GM19452 (cell line): Measurements from ENCODE around the gene MORN3.
A peak's percentile ranks its signal among the peaks of the same experiment; 100 is the strongest.
"Not testable (repeated sequence)": the region's sequence is repeated elsewhere in the genome, so short reads cannot be mapped to it uniquely, and the experiment has no call there.

Experiments
- ATAC-seq: cut with Tn5 transposase; IDR thresholded peaks from one replicate; pipeline ENCODE4 v1.9.1; 2021; ENCODE audit not compliant: unreplicated experiment

The MORN3 gene

DNA sequence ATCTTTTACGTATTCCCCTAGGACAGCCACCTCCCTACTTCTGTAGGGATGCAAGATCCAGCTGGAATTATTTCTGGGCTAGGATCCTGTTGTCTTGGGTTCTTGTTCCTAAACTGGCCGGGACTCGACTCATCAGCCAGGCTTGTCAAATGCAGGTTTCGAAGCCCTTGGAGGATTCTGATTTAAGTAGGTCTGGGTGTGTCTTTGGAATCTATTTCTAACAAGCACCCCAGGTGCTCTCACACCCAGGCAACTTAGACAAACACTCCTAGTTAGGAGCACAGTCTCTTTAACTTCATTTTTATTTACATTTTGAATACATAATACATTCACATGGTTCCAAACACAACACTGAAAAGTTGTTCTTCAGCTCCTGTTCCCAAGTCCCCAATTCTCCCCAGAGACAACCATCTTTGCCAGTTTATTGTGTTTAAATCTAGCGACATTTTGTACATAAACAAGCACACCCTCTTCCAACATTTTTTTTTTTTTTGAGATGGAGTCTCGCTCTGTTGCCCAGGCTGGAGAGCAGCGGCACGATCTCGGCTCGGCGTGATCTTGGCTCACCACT is 20.9 kb downstream of the MORN3 start:
- no peak for ATAC-seq

DNA sequence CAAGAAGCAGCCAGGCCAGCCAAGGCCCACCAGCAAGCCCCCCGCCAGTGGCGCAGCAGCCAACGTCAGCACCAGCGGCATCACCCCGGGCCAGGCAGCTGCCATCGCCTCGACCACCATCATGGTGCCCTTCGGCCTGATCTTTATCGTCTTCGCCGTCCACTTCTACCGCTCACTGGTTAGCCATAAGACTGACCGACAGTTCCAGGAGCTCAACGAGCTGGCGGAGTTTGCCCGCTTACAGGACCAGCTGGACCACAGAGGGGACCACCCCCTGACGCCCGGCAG is 28.2 kb downstream of the MORN3 start:
- ATAC-seq, result no peak

DNA sequence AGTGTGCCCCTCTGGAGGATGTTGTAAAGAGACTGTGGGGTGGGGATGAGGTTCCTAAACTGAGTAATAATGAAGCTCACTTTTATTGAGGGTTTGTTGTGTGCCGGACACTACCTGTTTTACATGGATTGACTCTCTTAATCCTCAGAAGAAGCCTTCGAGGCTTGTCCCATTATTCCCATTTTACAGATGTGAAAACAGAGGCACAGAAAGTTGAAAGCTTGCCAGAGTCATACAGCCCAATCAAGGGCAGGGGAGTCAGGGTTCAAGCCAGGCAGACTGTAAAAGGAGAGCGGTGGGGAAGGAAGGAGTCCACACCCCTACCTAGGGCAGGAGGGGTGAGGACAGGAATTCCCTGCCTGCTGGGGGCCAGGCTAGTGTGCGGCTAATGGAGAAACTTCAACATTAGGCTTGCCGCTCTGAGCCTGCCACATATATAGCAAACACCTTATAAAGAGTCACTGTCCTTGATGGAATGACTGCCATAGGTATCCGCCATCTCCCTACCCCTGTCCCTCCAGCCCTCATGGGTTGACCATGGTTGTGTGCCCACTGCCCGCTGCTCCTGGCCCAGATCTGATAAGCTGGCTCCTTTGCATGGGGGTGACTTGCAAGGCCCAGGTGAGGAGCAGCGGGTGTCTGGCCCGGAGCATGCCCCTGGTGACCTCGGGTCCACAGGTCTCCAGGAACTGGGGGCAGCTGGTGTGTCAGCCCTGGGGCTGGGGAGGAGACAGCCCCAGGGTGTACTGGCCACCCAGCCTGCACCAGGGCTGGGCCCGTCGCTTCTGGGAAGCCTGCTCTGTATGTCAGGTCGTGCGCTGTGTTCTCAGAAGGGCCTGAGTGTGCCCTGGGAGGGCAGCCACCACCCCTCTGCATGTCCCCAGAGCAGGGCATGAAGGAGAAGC is 30.9 kb downstream of the MORN3 start:
- ATAC-seq, result no peak

DNA sequence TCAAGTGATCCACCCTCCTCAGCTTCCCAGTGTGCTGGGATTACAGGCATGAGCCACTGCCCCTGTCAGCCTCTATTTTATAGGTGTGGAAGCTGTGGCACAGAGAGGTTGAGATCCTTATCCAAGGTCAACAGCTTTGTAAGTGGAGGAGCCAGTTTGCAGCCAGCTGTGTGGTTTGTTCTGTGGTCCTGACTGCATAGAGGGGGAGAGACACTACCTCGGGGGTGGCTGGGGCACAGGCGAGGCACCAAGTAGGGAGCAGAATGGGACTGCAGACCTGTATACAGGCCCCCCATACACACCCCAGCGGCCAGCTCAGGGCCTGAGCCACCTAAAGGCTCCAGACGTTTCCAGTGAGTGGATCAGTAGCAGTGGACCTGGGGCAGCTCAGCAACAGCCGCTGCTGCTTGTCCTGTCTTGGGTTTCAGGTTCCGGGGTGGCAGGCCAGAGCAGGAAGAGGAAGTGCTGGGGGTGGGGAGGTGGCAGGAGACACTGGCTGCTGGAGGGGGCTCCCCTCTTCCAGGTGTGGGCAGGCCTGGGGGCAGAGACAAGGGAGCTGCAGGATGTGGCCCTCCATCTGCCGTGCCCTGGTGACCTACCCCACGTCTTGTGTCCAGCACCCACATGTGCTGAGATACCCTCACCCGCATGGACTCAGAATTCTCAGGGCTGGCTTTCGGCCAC is 32.1 kb downstream of the MORN3 start:
- no peak for ATAC-seq

DNA sequence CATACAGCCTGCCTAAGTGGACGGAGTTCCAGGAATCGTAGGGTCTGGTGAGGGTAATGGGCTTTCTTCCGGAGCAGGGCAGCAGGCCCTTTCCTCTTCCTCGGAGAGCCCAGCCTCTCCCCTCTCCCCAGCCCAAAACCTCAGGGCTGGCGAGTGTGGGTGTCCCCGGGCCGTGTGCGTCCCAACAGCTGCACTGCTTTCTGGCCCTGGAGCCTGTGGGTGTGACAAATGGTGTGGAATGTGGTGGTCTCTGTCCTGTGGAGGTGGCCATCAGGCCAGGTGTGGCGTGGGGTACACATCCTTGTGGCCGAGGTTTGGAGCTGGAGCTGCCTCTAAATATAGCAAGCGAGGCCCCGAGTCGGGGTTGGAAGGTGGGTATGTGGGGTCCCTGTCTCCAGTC is 34.6 kb downstream of the MORN3 start:
- ATAC-seq, result no peak

DNA sequence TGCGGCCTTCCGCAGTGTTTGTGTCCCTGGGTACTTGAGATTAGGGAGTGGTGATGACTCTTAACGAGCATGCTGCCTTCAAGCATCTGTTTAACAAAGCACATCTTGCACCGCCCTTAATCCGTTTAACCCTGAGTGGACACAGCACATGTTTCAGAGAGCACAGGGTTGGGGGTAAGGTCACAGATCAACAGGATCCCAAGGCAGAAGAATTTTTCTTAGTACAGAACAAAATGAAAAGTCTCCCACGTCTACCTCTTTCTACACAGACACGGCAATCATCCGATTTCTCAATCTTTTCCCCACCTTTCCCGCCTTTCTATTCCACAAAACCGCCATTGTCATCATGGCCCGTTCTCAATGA is 35.6 kb downstream of the MORN3 start:
- not testable (repeated sequence) for ATAC-seq

DNA sequence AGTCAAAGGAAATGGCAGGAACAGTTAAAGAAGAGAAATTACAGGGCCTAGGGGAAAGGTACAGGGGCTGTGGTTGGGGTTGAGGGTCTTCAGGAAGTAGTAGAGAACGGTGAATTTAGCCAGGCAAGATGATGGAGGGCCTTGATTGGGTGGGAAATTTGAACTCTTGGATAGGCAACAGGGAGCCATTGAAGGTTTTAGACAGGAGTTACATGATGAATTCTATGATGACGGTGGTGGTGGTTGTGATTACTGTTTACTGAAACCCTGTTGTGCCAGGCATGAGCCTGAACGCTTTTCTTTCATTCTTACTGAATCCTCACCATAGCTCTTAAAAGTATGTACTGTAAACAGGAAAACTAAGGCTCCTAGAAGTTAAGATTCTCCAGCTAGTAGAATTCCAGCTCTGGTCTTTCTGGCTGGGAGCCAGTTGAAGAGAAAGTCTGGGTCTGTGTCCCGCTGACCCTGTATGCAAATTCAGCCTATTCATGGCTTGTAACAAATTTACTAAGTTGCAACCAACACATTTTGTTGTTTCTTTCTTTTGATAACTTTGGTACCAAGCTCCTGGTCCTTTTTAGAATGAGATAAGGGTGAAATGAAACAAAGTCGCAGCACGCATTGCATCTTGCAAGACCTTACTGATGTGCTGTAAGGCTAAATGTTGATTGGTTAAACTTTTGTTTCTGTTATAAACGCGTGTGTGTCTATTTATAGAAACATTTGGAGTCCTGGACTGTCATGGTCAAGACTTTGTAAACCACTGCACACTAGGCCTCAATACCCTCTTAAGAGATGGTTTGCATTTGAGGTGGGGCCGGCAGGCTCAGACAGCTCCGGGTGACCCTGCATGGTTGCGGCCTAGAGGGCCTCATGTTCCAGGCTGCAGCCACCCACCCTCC is 37.1 kb downstream of the MORN3 start:
- ATAC-seq, result no peak

DNA sequence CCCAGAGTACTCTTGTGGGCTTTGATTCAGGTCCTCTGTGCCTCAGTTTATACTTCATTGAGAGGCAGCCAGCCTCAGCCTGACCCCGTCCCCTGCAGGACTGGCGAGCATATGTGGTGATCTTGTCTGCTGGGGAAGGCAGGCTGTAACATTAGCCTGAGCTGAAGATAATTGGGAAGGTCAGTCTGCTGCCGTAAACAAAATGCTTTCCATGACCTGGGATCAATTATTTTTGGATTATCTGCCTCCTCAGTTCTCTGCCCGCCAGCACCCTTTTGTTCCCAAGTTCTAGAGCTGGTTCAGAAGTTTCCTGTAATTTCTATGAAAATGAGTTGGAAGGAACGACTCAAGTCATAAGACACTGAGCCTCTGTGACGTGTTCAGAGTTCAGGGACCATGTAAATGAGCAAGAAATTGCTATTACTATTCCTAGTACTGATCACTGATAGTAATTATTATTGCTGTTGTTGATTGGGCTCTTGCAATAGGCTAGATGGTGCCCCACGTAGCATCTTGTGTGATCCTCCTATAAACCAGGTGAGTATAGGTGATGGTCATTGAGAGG is 38.6 kb downstream of the MORN3 start:
- ATAC-seq, result no peak

DNA sequence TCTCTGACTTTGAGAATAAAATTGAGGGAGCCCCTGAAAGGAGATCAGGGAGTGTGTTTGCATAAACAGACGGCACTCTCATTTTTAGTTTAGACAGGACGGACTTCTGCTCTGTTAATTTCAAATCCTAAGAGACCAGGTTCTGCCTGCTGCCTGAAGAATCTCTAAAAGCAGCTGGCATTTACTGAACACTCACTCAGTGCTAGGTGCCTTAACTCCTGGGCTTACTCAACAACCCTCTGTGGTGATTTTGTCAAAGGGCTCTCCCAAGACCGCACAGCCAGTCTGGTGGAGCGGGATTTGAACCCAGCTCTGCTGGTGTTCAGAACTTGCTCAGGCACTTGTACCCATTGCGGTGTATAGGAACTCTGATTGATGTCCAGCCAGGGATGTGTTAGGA is 40.9 kb downstream of the MORN3 start:
- no peak for ATAC-seq

DNA sequence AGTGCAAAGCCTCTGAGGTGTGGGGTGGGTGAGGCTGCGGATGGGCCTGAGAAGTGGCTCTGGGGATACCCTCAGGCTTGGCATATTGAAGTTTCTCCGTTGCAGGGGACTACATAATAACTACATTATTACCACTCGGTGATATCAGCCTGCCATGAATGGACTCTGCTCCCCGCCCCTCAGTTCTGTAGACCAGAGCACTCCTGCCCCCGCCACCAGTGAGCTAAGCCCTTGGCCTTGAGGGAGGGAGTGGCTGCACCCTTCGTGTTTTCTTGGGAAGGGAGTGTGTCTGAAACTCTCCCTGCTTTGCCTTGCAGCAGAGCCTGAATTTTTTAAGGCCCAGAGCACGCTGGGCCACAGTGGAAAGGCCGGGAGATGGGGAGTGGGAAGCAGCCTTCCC is 41.4 kb downstream of the MORN3 start:
- no peak for ATAC-seq

DNA sequence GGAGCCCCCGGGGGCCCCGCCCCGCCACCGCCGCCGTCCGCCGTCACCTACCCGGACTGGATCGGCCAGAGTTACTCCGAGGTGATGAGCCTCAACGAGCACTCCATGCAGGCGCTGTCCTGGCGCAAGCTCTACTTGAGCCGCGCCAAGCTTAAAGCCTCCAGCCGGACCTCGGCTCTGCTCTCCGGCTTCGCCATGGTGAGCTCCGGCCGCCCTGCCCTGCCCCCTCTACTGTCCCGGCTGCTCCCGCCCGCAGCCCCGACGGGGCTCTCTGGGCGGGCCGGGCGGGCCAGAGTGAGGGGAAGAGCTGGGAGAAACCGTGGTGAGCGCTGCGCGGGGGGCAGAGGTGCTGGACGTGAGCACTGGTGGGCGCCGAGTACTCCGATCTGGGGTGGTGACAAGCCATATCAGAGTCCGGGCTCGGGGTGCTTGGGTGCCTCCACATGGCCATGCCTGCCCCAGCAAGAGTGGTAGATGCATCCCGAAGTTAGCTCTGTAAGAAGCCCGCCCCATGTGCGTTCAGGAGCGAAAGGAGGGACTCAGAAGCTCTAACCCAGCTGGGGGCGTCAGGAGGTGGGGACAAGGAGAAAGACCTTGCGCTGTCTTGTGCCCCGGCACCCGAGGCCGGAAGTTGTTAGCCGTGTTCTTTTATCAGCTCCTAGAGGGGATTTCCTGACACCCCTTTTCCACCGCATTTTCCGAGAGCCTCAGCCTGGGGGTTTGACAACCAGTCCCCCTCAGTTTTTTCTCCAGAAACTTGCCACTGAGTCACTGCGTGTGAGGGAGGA is 42.4 kb downstream of the MORN3 start:
- peak; percentile 32 for ATAC-seq

DNA sequence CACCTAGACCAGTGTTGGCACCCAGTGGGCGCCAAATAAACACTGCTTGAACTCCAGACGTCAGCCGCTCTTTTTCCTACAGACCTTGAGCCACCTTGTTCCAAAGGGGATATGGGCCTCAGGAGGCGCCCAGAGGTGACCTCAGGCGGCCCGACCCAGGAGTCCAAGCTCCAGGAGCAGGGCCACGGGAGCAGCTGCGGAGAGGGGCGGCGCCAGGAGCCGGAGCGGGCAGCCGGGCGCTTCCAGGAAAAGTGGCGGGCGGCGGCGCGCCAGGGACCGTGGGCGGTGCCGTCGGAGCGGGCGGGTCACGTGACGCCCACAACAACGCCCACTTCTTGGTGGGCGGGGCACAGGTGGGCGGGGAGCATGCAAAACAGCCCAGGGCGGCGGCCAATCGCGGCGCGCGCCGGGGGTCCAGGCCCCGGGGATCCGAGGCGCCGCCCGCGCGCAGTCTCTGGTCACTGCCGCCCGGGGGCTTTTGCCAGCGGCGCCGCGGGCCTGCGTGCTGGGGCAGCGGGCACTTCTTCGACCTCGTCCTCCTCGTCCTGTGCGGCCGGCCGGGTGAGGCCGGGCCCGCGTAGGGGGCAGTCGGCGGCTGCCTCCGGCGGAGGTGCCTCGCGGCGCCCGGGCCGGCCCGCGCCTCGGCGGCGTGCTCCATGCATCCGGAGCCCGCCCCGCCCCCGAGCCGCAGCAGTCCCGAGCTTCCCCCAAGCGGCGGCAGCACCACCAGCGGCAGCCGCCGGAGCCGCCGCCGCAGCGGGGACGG is 43.2 kb downstream of the MORN3 start, which contains the start of gene ORAI1:
ORAI1 (plus strand) TSS at position 444 of the 766 bp plus-strand sequence.
- peak; percentile 69 for ATAC-seq

DNA sequence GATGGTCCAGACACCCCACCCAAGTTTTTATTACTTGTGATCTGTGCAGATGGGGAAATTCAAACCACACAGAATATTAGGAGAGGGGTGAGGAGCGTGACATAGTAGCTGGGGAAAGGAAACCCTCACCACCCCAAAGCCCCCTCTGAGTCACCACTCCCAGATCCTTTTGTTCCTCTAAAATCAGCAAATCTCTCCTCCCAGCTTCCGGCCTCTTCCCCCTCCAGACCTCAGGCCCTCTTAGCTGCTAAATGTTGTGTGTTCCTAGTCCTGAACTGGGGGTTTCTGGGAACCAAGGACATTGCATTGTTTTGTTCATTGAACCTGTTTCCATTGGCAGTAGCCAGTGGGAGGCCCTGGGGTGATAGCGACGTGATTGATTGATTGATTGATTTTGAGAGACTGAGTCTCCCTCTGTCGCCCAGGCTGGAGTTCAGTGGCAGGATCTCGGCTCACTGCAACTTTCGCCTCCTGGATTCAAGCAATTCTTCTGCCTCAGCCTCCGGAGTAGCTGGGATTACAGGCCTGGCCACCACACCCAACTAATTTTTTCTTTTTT is 49.0 kb downstream of the MORN3 start:
- no peak for ATAC-seq

DNA sequence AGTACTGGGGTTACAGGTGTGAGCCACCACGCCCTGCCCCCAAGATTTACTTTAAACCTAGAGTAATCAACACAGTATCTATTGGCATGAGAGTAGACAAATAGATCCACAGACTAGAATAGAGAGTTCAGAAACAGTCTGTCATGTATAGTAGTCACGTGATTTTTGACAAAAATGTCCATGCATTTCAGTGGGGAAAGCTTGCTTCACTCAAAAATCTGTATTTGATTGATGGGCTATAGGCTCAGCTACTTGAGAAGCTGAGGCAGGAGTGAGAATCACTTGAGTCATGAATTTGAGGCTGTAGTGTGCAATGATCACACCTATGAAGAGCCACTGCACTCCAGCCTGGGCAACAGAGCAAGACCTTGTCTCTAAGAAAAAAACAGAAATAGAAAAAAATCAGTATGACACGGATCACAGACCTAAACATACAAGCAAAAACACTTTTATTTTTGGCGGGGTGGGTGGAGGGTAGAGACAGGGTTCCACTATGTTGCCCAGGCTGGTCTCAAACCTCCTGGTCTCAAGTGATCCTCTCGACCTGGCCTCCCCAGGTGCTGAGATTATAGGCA is 50.7 kb downstream of the MORN3 start:
- no peak for ATAC-seq

DNA sequence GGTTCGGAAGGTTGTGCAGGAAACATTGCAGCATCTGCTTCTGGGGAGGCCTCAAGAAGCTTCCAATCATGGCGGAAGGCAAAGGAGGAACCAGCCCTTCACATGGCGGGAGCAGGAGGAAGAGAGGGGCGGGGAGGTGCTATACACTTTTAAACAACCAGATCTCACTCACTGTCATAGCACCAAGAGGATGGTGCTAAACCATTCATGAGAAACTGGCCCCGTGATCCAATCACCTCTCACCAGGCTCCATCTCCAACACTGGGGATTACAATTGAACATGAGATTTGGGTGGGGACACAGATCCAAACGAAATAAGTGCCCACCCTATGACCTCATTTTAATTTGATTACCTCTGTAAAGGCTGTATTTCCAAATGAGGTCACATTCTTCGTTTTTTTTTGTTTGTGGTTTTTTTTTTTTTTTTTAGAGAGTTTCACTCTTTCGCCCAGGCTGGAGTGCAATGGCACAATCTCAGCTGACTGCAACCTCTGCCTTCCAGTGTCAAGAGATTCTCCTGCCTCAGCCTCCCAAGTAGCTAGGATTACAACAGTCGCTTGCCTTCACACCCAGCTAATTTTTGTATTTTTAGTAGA is 54.5 kb downstream of the MORN3 start:
- no peak for ATAC-seq

DNA sequence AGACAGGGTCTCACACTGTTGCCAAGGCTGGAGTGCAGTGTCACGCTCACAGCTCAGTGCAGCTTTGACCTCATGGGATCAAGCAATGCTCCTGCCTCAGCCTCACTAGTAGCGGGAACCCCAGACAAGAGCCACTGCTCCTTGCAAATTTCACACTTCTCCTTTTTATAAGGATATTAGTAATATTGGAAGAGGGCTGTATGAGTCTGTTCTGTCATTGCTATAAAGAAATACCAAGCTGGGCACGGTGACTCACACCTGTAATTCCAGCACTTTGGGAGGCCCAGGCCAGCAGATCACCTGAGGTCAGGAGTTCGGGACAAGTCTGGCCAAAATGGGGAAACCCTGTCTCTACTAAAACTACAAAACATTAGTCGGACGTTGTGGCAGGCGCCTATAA is 56.0 kb downstream of the MORN3 start:
- no peak for ATAC-seq

DNA sequence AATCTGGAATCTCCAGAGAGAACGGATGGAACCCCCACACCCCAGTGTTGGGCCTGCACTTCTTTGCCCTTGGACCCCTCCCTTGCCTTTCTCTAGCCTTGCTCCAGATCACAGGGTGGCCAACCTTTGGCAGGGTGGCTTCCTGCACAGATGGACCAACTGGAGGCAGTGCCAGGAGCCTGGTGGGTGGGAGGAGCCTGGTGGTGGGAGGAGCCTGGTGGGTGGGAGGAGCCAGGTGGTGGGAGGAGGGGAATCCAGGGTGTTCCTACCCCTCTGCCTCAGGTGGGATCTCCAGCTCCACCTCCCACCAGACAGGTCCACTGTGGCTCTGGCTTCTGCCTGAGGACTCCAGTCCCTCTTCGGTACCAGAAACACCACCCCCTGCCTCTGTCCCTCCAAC is 58.1 kb downstream of the MORN3 start:
- no peak for ATAC-seq
